Heart right ventricle (tissue), 16 donors: ENCODE data around the gene DIP2C. TPM values are rescaled to one million over a fixed set of nuclear protein-coding genes. Genes with fewer than 3 reads are reported as not detected.

Experiments used
- ATAC-seq, 8 donors: fragments of 200-7000 bp; cut with Tn5 transposase; one replicate each; pipeline ENCODE4 v1.9.1; 2020; ENCODE audit warnings: mild to moderate bottlenecking in 8 of 8, moderate library complexity in 8 of 8, moderate number of reproducible peaks in 1 of 8
- DNase-seq, 2 donors: peaks; one replicate each; pipeline ENCODE4 v3.0.0-alpha.2; 2020
- H3K27ac ChIP-seq, 10 donors: fragments of 200-600 bp; sonication (generic) in 2 of 10; one replicate each; pipeline versions ENCODE4 v1.5.0 to v1.8.0; 2020 to 2022; ENCODE audit warnings: mild to moderate bottlenecking in 3 of 10
- H3K27me3 ChIP-seq, 7 donors: fragments of 200-600 bp; one replicate each; pipeline ENCODE4 v1.8.0; 2021 to 2022; ENCODE audit warnings: mild to moderate bottlenecking in 2 of 7
- H3K36me3 ChIP-seq, 9 donors: fragments of 200-600 bp; sonication (generic) in 1 of 9; one replicate each; pipeline versions ENCODE4 v1.5.0 to v1.8.0; 2020 to 2022; ENCODE audit warnings: mild to moderate bottlenecking in 2 of 9
- H3K4me1 ChIP-seq, 9 donors: fragments of 200-600 bp; sonication (generic) in 1 of 9; one replicate each; pipeline versions ENCODE4 v1.5.0 to v1.8.0; 2020 to 2022; ENCODE audit warnings: mild to moderate bottlenecking in 4 of 9
- H3K4me3 ChIP-seq, 10 donors: fragments of 200-600 bp; sonication (generic) in 2 of 10; one replicate each; pipeline versions ENCODE4 v1.5.0 to v1.8.0; 2020 to 2022; ENCODE audit warnings: mild to moderate bottlenecking in 7 of 10, moderate library complexity in 2 of 10
- H3K9me3 ChIP-seq, 11 donors: fragments of 200-600 bp in 10 of 11; sonication (generic) in 2 of 11; one replicate each; pipeline versions ENCODE4 v1.5.0 to v1.8.0; 2013 to 2022; ENCODE audit warnings: mild to moderate bottlenecking in 2 of 11, control low read depth in 1 of 11, moderate library complexity in 1 of 11
- CTCF ChIP-seq, 9 donors: fragments of 200-600 bp; sonication (generic) in 2 of 9; IDR thresholded peaks; one replicate each; pipeline versions ENCODE4 v1.5.0 to v1.8.0; 2021 to 2022; ENCODE audit warnings: antibody characterized with exemption in 9 of 9, mild to moderate bottlenecking in 5 of 9, moderate library complexity in 1 of 9
- WGBS, 2 donors: extraction: QIAGEN DNeasy Blood & Tissue Kit; methylation state at CpG; one replicate each; pipeline ENCODE4 v1.1.7; 2013; ENCODE audit warnings: inconsistent platforms in 1 of 2; 5-methylcytosine and 5-hydroxymethylcytosine counted together
- intact Hi-C, 10 donors: fragments of 100-400 bp; cut with DNase I; formaldehyde crosslinking; loops; one replicate each; pipeline versions ENCODE4 v1.11.1 to v1.14.2; 2022
- polyA plus RNA-seq, 2 donors: library from polyadenylated mRNA; stranded (reverse); fragments of 200-250 nt; gene quantifications; one replicate each; pipeline ENCODE4 v1.2.3, GENCODE V29; 2013
- total RNA-seq, 10 donors: library from RNA; stranded (reverse); fragmentation: NEBNext Ultra II Directional in 3 of 10; extraction: Animal tissue kit (Norgen Biotek cat#: 25700) in 3 of 10; gene quantifications; one replicate each; pipeline versions ENCODE4 v1.2.1 to v1.2.4, GENCODE V29; 2021 to 2023
- donor health status: Arrhythmogenic right ventricular cardiomyopathy.
- donor health status: ischemic (EF 13 %, LVEDD 7.1; RV severe dilation, severe dysfunction).
- donor health status: healthy with polysubstance abuse.
- donor health status: DM: no; HTN: yes; CAD: no.
- donor health status: DM: no; HTN: no; CAD: no.
- donor health status: ischemic (EF 25% LVEDD 6.9; RV normal size, moderate dysfunction).
- donor health status: ischemic (EF 25% LVEDD 5.7; RV mildly dilated, moderate dysfunction).
- donor health status: healthy.
- donor health status: DM: yes; HTN: yes; CAD: no.
- donor health status: Ischemic cardiomyopathy.
- donor health status: ischemic (EF 35%, LVEDD 5.7; RV mildly dilated, moderate dysfunction).
- donor health status: nonischemic (EF 11% LVEDD 7.7; RV severe dilation, severe dysfunction).
- donor health status: DM: yes; HTN: yes; CAD: no.
- donor health status: PGD.
- donor health status: ischemic (EF 29% LVEDD 5.4; RV normal size, mild dysfunction).
- donor health status: nonischemic (EF 23%, LVEDD 6.1; RV moderate dilation, normal function).

DIP2C gene
- total and polyA plus RNA-seq, 12 donors: 7.1 to 48.2 (median 33.7) TPM

GRCh38 chr10:314381-314780, 375.1 kb downstream of the DIP2C start:
- DNase-seq (no peak), ATAC-seq (no peak)
- Histone ChIP-seq H3K4me1 (peaks cover 0 to 20% (median 5%) of the 10 kb centered on the region in 9 donors), H3K27ac (no peak overlapping the region), H3K9me3 (no peaks in the 10 kb centered on the region), H3K27me3 (no peaks in the 10 kb centered on the region), H3K4me3 (no peak overlapping the region), H3K36me3 (peaks cover 0 to 66% (median 8%) of the 10 kb centered on the region in 9 donors)
- WGBS, 2 donors: 87 to 88% methylated on average over 13 of the region's 13 CpGs
- no peak for TF ChIP-seq CTCF (IDR thresholded peaks at IDR 0.05)
- intact Hi-C loops: no loop called here

- intact Hi-C loops: no loop called here
- Histone ChIP-seq H3K27ac (no peak overlapping the region), H3K4me3 (no peak overlapping the region), H3K9me3 (no peaks in the 10 kb centered on the region), H3K27me3 (no peaks in the 10 kb centered on the region), H3K4me1 (peaks cover 0 to 9% (median 0%) of the 10 kb centered on the region in 9 donors), H3K36me3 (peaks cover 0 to 65% (median 16%) of the 10 kb centered on the region in 9 donors)
- ATAC-seq (no peak), DNase-seq (no peak)
- TF ChIP-seq CTCF (IDR thresholded peaks at IDR 0.05): no peak
- WGBS, 2 donors: 95% methylated on average over 14 of the region's 14 CpGs
Observed at GRCh38 chr10:311901-312665, 377.4 kb downstream of the DIP2C start.

GRCh38 chr10:310976-311639, 378.4 kb downstream of the DIP2C start:
- Histone ChIP-seq H3K4me3 (no peak overlapping the region), H3K27me3 (no peaks in the 10 kb centered on the region), H3K9me3 (no peaks in the 10 kb centered on the region), H3K4me1 (peaks cover 0 to 9% (median 2%) of the 10 kb centered on the region in 9 donors), H3K27ac (no peak overlapping the region), H3K36me3 (peaks cover 0 to 61% (median 8%) of the 10 kb centered on the region in 9 donors)
- intact Hi-C loops: no loop called here
- ATAC-seq: no peak
- no peak for DNase-seq
- WGBS, 2 donors: 97% methylated on average over 25 of the region's 25 CpGs
- no peak for TF ChIP-seq CTCF (IDR thresholded peaks at IDR 0.05)

GRCh38 chr10:310371-310770, 379.1 kb downstream of the DIP2C start:
- TF ChIP-seq CTCF (IDR thresholded peaks at IDR 0.05): no peak
- Histone ChIP-seq H3K4me3 (no peak overlapping the region), H3K36me3 (peaks cover 0 to 60% (median 8%) of the 10 kb centered on the region in 9 donors), H3K27ac (no peak overlapping the region), H3K27me3 (no peaks in the 10 kb centered on the region), H3K9me3 (no peaks in the 10 kb centered on the region), H3K4me1 (peaks cover 0 to 9% (median 4%) of the 10 kb centered on the region in 9 donors)
- intact Hi-C loops: no loop called here
- DNase-seq: no peak
- 92% methylated on average over 5 of the region's 5 CpGs for WGBS, 2 donors
- ATAC-seq: no peak
